ENCODE results near the gene SLC44A4. TPM values are rescaled to one million over a fixed set of nuclear protein-coding genes. Genes with fewer than 3 reads are reported as not detected.

SLC44A4 gene
- total RNA-seq, 1 donor from 2014 or later, result 5.9 TPM

- TF ChIP-seq CTCF (IDR thresholded peaks at IDR 0.05), result no peak
- TF ChIP-seq POLR2AphosphoS5 (IDR thresholded peaks at IDR 0.05; ENCODE audit: insufficient read depth in 1 of 2, low read depth in 1 of 2), result no peak
- no peak for TF ChIP-seq POLR2A (IDR thresholded peaks at IDR 0.05)
- H3K4me3 ChIP-seq, result no peak overlapping the region
- peaks cover 0 to 63% of the 10 kb centered on the region in 2 donors for H3K36me3 ChIP-seq
- no peaks in the 10 kb centered on the region for H3K9me3 ChIP-seq
- H3K27ac ChIP-seq, result no peak overlapping the region
- no peak for DNase-seq (ENCODE audit: extremely low spot score in 2 of 2)
- H3K4me1 ChIP-seq, result no peaks in the 10 kb centered on the region
- H3K27me3 ChIP-seq, result no peaks in the 10 kb centered on the region
- intact Hi-C loops (cut with DNase I), result no loop called here
Observed at GRCh38 chr6:31880616-31881015, 1.8 kb upstream of the SLC44A4 start.

DNA sequence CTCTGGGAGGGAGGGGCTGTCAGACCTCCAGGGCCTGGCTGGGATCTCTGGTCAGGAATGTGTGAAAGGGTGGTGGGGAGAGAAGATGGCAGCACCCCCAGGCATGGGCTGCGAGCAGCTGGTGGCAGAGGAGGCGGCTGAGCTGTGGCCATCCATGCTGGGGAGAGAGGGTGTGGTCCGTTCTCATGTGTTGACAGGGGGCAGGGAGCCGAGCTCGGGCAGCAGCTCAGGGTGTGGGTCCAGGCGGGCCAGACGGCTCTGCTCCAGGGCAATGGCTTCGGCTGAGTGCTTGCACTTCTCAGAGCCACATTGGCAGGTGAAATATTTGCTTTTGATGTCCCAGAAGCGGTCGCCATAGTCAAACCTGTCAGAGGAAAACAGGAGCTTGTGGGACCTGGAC lies 1.1 kb upstream of the SLC44A4 start:
- Histone ChIP-seq H3K4me1 (no peaks in the 10 kb centered on the region), H3K27me3 (no peaks in the 10 kb centered on the region), H3K27ac (no peak overlapping the region), H3K4me3 (no peak overlapping the region), H3K9me3 (no peaks in the 10 kb centered on the region), H3K36me3 (peaks cover 0 to 56% of the 10 kb centered on the region in 2 donors)
- TF ChIP-seq CTCF (IDR thresholded peaks at IDR 0.05), result no peak
- TF ChIP-seq POLR2AphosphoS5 (IDR thresholded peaks at IDR 0.05; ENCODE audit: insufficient read depth in 1 of 2, low read depth in 1 of 2), result no peak
- no peak for TF ChIP-seq POLR2A (IDR thresholded peaks at IDR 0.05)
- intact Hi-C loops (cut with DNase I), result no loop called here
- DNase-seq (ENCODE audit: extremely low spot score in 2 of 2), result no peak

GRCh38 chr6:31879143-31879542 lies 346 bp upstream of the SLC44A4 start:
- intact Hi-C loops (cut with DNase I), result no loop called here
- TF ChIP-seq POLR2A (IDR thresholded peaks at IDR 0.05), result no peak
- no peaks in the 10 kb centered on the region for H3K27me3 ChIP-seq
- DNase-seq (ENCODE audit: extremely low spot score in 2 of 2), result no peak
- no peaks in the 10 kb centered on the region for H3K4me1 ChIP-seq
- H3K4me3 ChIP-seq, result no peak overlapping the region
- peaks cover 0 to 48% of the 10 kb centered on the region in 2 donors for H3K36me3 ChIP-seq
- no peaks in the 10 kb centered on the region for H3K9me3 ChIP-seq
- no peak overlapping the region for H3K27ac ChIP-seq

GRCh38 chr6:31878222-31878621 lies 575 bp downstream of the SLC44A4 start:
- TF ChIP-seq POLR2AphosphoS5 (IDR thresholded peaks at IDR 0.05; ENCODE audit: insufficient read depth in 1 of 2, low read depth in 1 of 2) (no peak), CTCF (IDR thresholded peaks at IDR 0.05) (no peak), POLR2A (IDR thresholded peaks at IDR 0.05) (no peak)
- Histone ChIP-seq H3K27ac (no peak overlapping the region), H3K9me3 (no peaks in the 10 kb centered on the region), H3K4me1 (no peaks in the 10 kb centered on the region), H3K27me3 (no peaks in the 10 kb centered on the region), H3K4me3 (no peak overlapping the region), H3K36me3 (peaks cover 0 to 39% of the 10 kb centered on the region in 2 donors)
- no peak for DNase-seq (ENCODE audit: extremely low spot score in 2 of 2)
- intact Hi-C loops (cut with DNase I), result no loop called here

GRCh38 chr6:31877651-31878161 lies 1.1 kb downstream of the SLC44A4 start:
- TF ChIP-seq POLR2AphosphoS5 (IDR thresholded peaks at IDR 0.05; ENCODE audit: insufficient read depth in 1 of 2, low read depth in 1 of 2), result no peak
- TF ChIP-seq CTCF (IDR thresholded peaks at IDR 0.05), result no peak
- no peak for TF ChIP-seq POLR2A (IDR thresholded peaks at IDR 0.05)
- no peak overlapping the region for H3K27ac ChIP-seq
- DNase-seq (ENCODE audit: extremely low spot score in 2 of 2), result no peak
- no peaks in the 10 kb centered on the region for H3K9me3 ChIP-seq
- H3K27me3 ChIP-seq, result no peaks in the 10 kb centered on the region
- H3K4me3 ChIP-seq, result no peak overlapping the region
- no peaks in the 10 kb centered on the region for H3K4me1 ChIP-seq
- intact Hi-C loops (cut with DNase I), result no loop called here
- peaks cover 0 to 34% of the 10 kb centered on the region in 2 donors for H3K36me3 ChIP-seq

Data from vagina (tissue), 2 donors.